KMS-11 (cell line): Measurements from ENCODE around the gene PDE6B.

Experiments used
- H2AFZ ChIP-seq: fragments of 200-600 bp; sonication (generic); 2 replicates; pipeline ENCODE4 v1.6.1; 2016; ENCODE audit warnings: antibody characterized with exemption, mixed run types, low read depth
- H3K27ac ChIP-seq: fragments of 200-600 bp; sonication (generic); 2 replicates; pipeline ENCODE4 v1.6.1; 2016; ENCODE audit warnings: mild to moderate bottlenecking, mixed run types
- H3K27me3 ChIP-seq: fragments of 200-600 bp; sonication (generic); 2 replicates; pipeline ENCODE4 v1.6.1; 2017; ENCODE audit warnings: mild to moderate bottlenecking, low read depth, mixed run types, moderate library complexity; ENCODE audit not compliant: insufficient read depth
- H3K36me3 ChIP-seq: fragments of 200-600 bp; sonication (generic); 2 replicates; pipeline ENCODE4 v1.6.1; 2017; ENCODE audit warnings: mild to moderate bottlenecking, mixed run types; ENCODE audit not compliant: insufficient read depth
- H3K4me1 ChIP-seq: fragments of 200-600 bp; sonication (generic); 2 replicates; pipeline ENCODE4 v1.6.1; 2016; ENCODE audit warnings: mild to moderate bottlenecking, low read depth, mixed run types; ENCODE audit not compliant: poor library complexity, severe bottlenecking
- H3K4me2 ChIP-seq: fragments of 200-600 bp; sonication (generic); 2 replicates; pipeline ENCODE4 v1.7.0; 2016; ENCODE audit warnings: mild to moderate bottlenecking, mixed run types
- H3K4me3 ChIP-seq: fragments of 200-600 bp; sonication (generic); IDR thresholded peaks from 2 replicates; pipeline ENCODE4 v1.6.1; 2017; ENCODE audit warnings: low read depth, low read length, mixed read lengths; ENCODE audit not compliant: insufficient read depth
- H3K79me2 ChIP-seq: fragments of 200-600 bp; sonication (generic); 2 replicates; pipeline ENCODE4 v1.6.1; 2016; ENCODE audit warnings: low read depth, mixed run types; ENCODE audit not compliant: insufficient read depth
- H3K9ac ChIP-seq: fragments of 200-600 bp; sonication (generic); 2 replicates; pipeline ENCODE4 v1.6.1; 2016; ENCODE audit warnings: mild to moderate bottlenecking, mixed run types
- H4K20me1 ChIP-seq: fragments of 200-600 bp; sonication (generic); 2 replicates; pipeline ENCODE4 v1.6.1; 2016; ENCODE audit warnings: mild to moderate bottlenecking, mixed run types; ENCODE audit not compliant: insufficient read depth
- TF ChIP-seq, protein P1 (sequence below): fragments of 200-600 bp; sonication (generic); conservative IDR thresholded peaks from 2 replicates; pipeline ENCODE4 v1.6.1; 2017; ENCODE audit warnings: low read depth, mild to moderate bottlenecking, antibody characterized with exemption, low read length, moderate library complexity, mixed read lengths

Gene PDE6B

DNA sequence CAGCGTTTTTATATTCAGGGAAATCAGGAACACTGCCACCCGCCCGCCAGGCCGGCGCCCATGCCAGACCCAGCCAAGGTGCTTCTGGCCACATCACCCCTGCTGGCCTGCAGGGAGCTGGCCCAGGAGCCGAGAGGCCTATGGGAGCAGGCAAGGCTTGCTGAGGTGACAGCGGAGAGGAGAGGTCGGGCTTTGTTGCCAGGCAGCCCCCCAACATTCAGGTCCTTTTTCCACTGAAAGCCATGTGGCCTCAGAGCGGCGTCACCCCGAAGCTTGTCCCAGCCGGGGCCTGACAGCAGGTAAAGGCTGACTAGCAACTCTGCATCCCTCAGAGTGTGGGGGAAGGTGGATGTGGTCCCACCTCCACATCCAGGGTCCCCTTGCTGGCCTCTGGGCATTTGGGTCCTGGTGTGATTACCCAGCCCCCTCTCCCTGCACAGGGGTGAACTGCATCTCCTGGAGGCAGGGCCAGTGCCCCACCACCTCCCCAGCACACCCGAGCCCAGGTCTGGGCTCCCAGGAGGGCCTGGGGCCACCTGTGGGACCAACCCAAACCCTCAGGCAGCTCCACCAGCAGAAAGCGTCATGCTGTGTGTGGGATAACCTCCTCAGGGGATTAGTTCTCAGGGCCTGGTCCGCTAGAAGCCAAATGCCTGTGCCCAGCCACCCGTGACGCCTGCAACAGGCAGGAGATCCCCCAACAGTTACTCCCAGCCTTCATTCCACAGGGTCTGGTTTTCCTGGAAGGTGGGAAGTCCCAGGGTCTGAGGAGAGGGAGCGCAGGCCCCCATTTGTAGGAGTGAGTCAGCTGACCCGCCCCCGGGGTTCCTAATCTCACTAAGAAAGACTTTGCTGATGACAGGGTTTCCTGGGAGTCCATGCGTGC, at the start of gene PDE6B:
Gene PDE6B, plus strand, starts transcription at position 869 of the 886 bp plus-strand sequence. CDS start 54 bp downstream, outside the sequence.
- Histone ChIP-seq H3K36me3 (no peaks in the 10 kb centered on the region), H3K27me3 (no peaks in the 10 kb centered on the region; the same call in 1 of the 2 replicates), H3K4me2 (no peak within 1 kb of the TSS), H3K79me2 (no peaks in the 10 kb centered on the region), H4K20me1 (no peaks in the 10 kb centered on the region), H3K9ac (no peak within 1 kb of the TSS), H3K27ac (no peak within 1 kb of the TSS), H2AFZ (no peak within 1 kb of the TSS), H3K4me1 (no peaks in the 10 kb centered on the region), H3K4me3 (no peak within 1 kb of the TSS)
- TF ChIP-seq, protein P1, sequence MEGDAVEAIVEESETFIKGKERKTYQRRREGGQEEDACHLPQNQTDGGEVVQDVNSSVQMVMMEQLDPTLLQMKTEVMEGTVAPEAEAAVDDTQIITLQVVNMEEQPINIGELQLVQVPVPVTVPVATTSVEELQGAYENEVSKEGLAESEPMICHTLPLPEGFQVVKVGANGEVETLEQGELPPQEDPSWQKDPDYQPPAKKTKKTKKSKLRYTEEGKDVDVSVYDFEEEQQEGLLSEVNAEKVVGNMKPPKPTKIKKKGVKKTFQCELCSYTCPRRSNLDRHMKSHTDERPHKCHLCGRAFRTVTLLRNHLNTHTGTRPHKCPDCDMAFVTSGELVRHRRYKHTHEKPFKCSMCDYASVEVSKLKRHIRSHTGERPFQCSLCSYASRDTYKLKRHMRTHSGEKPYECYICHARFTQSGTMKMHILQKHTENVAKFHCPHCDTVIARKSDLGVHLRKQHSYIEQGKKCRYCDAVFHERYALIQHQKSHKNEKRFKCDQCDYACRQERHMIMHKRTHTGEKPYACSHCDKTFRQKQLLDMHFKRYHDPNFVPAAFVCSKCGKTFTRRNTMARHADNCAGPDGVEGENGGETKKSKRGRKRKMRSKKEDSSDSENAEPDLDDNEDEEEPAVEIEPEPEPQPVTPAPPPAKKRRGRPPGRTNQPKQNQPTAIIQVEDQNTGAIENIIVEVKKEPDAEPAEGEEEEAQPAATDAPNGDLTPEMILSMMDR, result no peak

DNA sequence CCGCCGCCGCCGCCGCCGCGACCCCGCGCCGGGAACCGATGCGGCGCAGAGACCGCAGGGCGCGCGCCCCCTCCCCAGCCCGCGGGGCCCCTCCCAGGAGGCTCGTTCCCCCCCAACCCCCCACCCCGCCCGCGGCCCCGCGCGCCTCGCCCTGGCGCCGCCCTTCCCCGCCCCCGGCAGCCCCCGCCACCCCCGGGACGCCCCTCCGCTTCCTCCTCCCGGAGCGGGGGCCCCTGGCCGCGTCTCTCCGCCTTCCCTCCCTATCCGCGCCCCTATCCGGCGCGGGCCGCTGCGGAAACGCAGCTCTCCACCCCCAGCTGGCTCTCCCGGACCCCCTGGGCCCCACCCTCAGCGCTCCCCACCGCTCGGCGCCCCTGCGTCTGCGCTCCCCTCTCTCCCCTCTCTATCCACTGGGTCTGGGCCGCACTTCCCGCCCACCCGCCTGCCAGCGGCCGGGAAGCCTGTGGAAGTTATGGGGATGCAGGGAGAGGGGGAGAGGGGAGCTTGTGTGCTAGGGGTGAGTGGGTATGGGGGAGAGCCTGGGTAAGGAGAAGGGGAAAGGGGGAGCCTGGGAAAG, 49.0 kb upstream of the PDE6B start, which contains the start of gene TMEM271:
Gene TMEM271, minus strand, starts transcription at position 51 of the 577 bp plus-strand sequence. CDS start 233 bp downstream, outside the sequence.
- Histone ChIP-seq H3K4me2 (no peak within 1 kb of the TSS), H3K27ac (no peak within 1 kb of the TSS)

DNA sequence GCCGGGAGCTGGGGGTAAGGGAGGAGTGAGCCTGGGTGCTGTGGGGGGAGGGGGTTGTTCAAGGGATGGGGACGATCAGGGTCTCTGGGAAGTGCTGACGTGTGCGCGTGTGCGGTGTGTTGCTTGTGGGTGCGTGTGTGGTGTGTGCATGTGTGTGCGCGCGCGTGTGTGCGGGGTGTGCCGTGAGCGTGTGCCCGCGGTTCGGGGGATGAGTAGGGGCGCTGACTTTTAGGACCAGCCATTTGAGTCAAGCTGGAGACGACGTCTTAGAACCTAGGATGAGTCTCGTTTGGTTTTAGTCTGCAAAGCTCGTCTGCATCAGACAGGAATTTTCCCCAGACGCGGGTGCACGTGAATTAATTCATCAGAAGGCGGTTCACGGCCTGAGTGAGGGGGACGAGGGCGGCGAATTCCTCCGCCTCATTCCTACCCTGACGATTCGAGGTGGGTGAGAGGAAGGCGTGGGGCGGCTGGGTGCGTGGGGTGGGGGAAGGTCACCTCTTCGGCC, 48.3 kb upstream of the PDE6B start:
- Histone ChIP-seq H4K20me1 (no peaks in the 10 kb centered on the region), H3K9ac (no peak overlapping the region), H3K27me3 (no peaks in the 10 kb centered on the region), H3K4me2 (no peak overlapping the region), H3K27ac (no peak overlapping the region), H3K4me1 (no peaks in the 10 kb centered on the region), H2AFZ (no peak overlapping the region), H3K4me3 (no peak overlapping the region), H3K36me3 (no peaks in the 10 kb centered on the region), H3K79me2 (no peaks in the 10 kb centered on the region)
- TF ChIP-seq, protein P1, result no peak

More for the DNA sequence above, 49.0 kb upstream of the PDE6B start, which contains the start of gene TMEM271:
- TF ChIP-seq, protein P1, result no peak
- Histone ChIP-seq H3K27me3 (no peaks in the 10 kb centered on the region), H3K4me1 (no peaks in the 10 kb centered on the region), H2AFZ (no peak within 1 kb of the TSS), H3K9ac (no peak within 1 kb of the TSS), H4K20me1 (no peaks in the 10 kb centered on the region), H3K36me3 (no peaks in the 10 kb centered on the region), H3K79me2 (no peaks in the 10 kb centered on the region), H3K4me3 (no peak within 1 kb of the TSS)

DNA sequence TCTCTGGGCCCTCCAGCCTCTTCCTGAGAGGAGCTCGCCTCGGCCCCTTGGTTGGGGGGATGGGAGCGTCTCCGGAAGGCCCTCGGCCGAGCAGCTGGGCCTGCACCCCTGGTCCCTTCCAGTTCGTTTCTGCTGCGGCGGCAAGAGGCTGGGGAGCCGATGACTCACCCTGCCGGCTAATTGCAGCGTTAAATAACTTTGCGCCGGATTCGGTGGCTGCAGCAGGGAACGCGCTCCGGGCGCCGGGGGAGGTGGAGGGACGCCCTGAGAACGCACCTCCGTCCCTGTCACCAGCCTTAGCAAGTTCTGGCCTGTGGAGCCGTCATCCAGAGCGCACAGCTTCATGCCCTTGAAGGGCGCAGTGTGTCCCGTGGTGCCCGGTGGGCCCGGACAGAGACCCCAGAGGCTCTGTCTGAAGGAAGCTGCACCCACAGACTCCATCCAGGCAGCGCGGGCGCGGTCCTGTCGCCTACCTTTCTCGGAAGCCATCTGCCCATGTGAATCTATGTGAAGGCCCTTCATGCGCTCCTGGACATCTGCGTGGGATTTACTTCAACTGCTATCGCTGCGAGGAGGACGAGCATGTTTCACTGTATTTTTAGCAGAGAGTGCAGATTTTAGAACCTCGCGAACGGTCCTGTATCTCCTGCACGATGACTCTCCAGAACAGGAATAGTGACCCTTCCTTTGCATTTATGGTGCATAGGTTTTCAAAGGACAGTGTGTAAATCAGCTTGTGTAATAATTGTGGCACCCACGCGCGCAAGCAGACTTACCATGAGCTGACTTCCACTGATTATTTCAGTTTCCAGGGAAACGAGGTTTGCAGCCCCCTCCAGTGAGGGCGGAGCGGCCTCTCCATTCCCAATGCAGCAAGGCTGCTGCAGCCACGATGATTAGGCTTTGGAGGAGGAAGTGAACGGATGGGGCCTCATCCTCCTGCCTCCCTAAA, 47.6 kb upstream of the PDE6B start:
- Histone ChIP-seq H2AFZ (no peak overlapping the region), H3K4me1 (no peaks in the 10 kb centered on the region), H3K36me3 (no peaks in the 10 kb centered on the region), H3K4me2 (no peak overlapping the region), H3K79me2 (no peaks in the 10 kb centered on the region), H3K4me3 (no peak overlapping the region), H3K27ac (no peak overlapping the region), H3K27me3 (no peaks in the 10 kb centered on the region), H3K9ac (no peak overlapping the region), H4K20me1 (no peaks in the 10 kb centered on the region)
- TF ChIP-seq, protein P1, result no peak
